T-helper 17 cell (primary cell): ENCODE results near the gene TRIL. TPM values are rescaled to one million over a fixed set of nuclear protein-coding genes. Genes with fewer than 3 reads are reported as not detected.
A peak's percentile ranks its signal among the peaks of the same experiment; 100 is the strongest.

ENCODE experiments used
- ATAC-seq: fragments of 150-1000 bp; cut with Tn5 transposase; 2 replicates; pipeline ENCODE4 v1.10.0; 2021; ENCODE audit warnings: mild to moderate bottlenecking, moderate library complexity
- DNase-seq, 3 donors: peaks; one replicate each; pipeline versions ENCODE4 v3.0.0 to v3.0.0-alpha.2; 2020 to 2021
- H3K9me3 ChIP-seq: one replicate; pipeline ENCODE4 v1.7.0; 2013; ENCODE audit warnings: low read length, mild to moderate bottlenecking; ENCODE audit not compliant: control insufficient read depth, poor library complexity, severe bottlenecking
- H3K27ac Mint-ChIP-seq: one replicate; pipeline ENCODE4 v1.8.0; 2022; ENCODE audit warnings: mild to moderate bottlenecking, moderate library complexity, mixed read lengths
- H3K27me3 Mint-ChIP-seq: one replicate; pipeline ENCODE4 v1.8.0; 2022; ENCODE audit warnings: mixed read lengths
- H3K36me3 Mint-ChIP-seq: one replicate; pipeline ENCODE4 v1.8.0; 2022; ENCODE audit warnings: low read depth, mixed read lengths
- H3K4me1 Mint-ChIP-seq: one replicate; pipeline ENCODE4 v1.8.0; 2022; ENCODE audit warnings: mild to moderate bottlenecking, mixed read lengths
- H3K4me3 Mint-ChIP-seq: one replicate; pipeline ENCODE4 v1.8.0; 2022; ENCODE audit warnings: mild to moderate bottlenecking, moderate library complexity, mixed read lengths
- total RNA-seq, 4 donors: library from RNA in 2 of 4; stranded (reverse) in 2 of 4; gene quantifications; one replicate each; pipeline ENCODE4 v1.2.3 and lab custom pipeline; 2022 to 2026

TRIL gene
- total RNA-seq, 2 donors from 2014 or later = not detected

- Mint-ChIP-seq H3K4me1 (no peaks in the 10 kb centered on the region), H3K27me3 (no peaks in the 10 kb centered on the region), H3K4me3 (no peak overlapping the region), H3K27ac (no peak overlapping the region), H3K36me3 (no peaks in the 10 kb centered on the region)
- ATAC-seq (no peak), DNase-seq (no peak)
- no peaks in the 10 kb centered on the region for H3K9me3 ChIP-seq
Observed at GRCh38 chr7:28973591-28973990, 15.5 kb upstream of the TRIL start.

- Mint-ChIP-seq H3K4me3 (no peak overlapping the region), H3K36me3 (peaks cover 2% of the 10 kb centered on the region), H3K4me1 (no peaks in the 10 kb centered on the region), H3K27me3 (peaks cover 31% of the 10 kb centered on the region), H3K27ac (no peak overlapping the region)
- DNase-seq (no peak), ATAC-seq (no peak)
- no peaks in the 10 kb centered on the region for H3K9me3 ChIP-seq
Observed at GRCh38 chr7:28964056-28964455, 5.9 kb upstream of the TRIL start.

DNA sequence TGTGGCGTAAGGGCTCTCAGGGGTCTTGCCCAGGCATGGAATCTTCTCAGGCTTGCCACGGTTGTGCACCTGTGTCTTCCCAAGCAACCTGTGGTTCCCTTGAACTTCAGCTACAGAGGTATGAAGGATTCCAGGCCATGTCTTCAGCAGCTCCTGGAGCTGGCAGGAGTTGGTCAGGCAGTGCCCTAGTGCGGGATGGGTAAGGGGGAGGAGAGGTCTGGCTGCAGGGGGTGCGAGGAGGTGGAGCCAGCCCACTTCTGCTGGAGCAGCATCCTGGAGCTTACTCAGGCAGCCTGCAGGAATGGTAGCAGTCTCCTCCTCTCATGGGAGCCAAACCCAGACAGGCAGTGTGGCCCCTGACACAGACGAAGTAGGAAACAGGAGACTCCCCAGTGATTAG lies 3.8 kb upstream of the TRIL start:
- peaks cover 47% of the 10 kb centered on the region for H3K27me3 Mint-ChIP-seq
- H3K4me3 Mint-ChIP-seq = no peak overlapping the region
- DNase-seq (no peak), ATAC-seq (no peak)
- no peak overlapping the region for H3K27ac Mint-ChIP-seq
- H3K4me1 Mint-ChIP-seq = peaks cover 5% of the 10 kb centered on the region
- H3K36me3 Mint-ChIP-seq = peaks cover 4% of the 10 kb centered on the region
- no peaks in the 10 kb centered on the region for H3K9me3 ChIP-seq

DNA sequence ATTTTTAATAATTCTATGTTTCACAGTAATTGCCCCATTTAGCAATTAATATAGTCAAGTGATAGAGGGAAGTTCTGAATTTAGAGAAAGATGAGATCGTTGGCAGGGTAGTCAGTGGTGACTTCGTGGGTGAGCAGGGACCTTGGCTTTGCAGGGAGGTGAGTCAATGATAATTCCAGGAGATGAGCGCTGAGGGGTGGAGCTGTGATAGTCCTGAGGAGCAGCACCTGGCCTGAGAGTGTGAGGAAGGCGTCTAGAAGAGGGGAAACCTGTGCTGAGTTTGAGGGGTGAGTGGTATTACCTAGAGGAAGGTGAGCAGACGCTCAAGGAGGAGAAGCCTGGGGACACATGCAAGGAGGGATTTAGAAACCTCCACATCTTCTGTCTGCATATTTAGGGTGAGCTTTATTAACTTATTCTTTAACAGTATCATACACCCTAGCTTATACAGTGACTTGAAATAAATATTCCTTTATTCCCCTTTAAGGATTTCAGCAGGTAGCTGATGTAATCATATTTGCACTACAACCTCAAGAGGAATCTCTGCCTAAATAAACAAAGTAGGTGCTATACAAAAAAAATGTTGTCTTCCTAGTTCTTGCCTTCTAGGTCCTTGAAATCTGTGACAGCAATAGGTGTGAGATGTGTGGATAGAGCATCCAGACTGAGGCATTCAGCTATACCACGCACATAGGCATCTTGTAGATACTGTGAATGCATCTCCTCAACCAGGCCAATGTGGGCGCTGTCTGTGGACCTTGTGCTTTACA lies 2.1 kb upstream of the TRIL start:
- Mint-ChIP-seq H3K27ac (no peak overlapping the region), H3K36me3 (peaks cover 4% of the 10 kb centered on the region), H3K4me1 (peaks cover 5% of the 10 kb centered on the region), H3K4me3 (no peak overlapping the region), H3K27me3 (peaks cover 52% of the 10 kb centered on the region)
- no peak for ATAC-seq
- no peak for DNase-seq
- no peaks in the 10 kb centered on the region for H3K9me3 ChIP-seq

- Mint-ChIP-seq H3K27ac (no peak overlapping the region), H3K4me3 (no peak overlapping the region), H3K27me3 (peaks cover 63% of the 10 kb centered on the region), H3K4me1 (peaks cover 5% of the 10 kb centered on the region), H3K36me3 (peaks cover 4% of the 10 kb centered on the region)
- no peak for ATAC-seq
- no peaks in the 10 kb centered on the region for H3K9me3 ChIP-seq
- no peak for DNase-seq
Observed at GRCh38 chr7:28958980-28959347, 834 bp upstream of the TRIL start.

DNA sequence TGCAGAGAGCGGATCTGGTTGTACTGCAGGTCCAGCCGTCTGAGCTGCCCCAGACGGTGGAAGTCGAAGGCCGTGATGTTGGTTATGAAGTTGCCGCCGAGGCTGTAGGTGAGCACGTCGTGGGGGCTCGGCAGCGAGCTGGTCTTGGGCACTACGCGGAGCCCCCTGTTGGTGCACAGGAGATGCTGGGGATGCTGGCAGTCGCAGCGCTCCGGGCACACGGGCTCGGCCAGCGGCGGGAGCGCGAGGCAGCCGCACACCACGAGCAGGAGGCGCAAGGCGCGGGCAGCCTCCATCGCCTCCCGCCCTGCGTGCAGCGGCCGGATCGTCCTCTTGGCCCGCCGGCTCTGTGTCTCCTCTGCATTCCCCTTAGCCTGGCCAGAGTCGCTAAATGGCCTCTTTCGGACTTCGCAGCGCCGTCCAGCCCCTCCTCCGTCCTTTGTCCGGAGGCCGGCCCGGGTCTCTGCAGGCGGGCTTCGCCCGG lies 337 bp downstream of the TRIL start:
- ATAC-seq = no peak
- no peak for DNase-seq
- Mint-ChIP-seq H3K4me1 (peaks cover 5% of the 10 kb centered on the region), H3K4me3 (no peak overlapping the region), H3K27me3 (peaks cover 74% of the 10 kb centered on the region), H3K36me3 (peaks cover 4% of the 10 kb centered on the region), H3K27ac (no peak overlapping the region)
- H3K9me3 ChIP-seq = no peaks in the 10 kb centered on the region

DNA sequence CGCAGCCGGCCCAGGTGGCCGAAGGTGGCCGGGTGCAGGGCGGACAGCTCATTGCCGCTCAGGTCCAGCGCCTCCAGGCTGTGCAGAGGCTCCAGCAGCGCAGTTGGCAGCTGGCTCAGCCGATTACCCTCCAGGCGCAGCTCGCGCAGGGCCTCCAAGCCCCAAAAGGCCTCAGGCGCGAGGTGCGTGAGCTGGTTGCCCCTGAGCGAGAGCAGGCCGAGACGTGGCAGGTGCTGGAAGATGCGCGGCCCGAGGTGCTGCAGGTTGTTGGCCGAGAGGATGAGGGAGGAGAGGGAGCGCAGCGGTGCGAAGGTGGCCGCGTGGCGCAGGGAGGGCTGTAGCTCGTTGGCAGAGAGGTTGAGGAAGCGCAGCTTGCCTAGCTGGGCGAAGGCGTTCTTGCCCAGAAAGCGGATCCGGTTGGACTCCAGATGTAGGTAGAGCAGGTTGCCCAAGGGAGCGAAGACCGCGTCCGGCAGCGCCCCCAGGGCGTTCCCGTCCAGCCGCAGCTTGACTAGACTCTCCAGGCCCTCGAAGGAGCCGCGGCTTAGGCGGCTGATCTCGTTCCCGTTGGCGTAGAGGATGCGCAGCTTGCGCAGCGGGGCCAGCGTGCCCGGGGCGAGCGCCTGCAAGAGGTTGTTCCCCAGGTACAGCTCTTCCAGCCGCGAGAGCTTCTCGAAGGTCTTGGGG lies 923 bp downstream of the TRIL start:
- no peak overlapping the region for H3K4me3 Mint-ChIP-seq
- peaks cover 5% of the 10 kb centered on the region for H3K4me1 Mint-ChIP-seq
- peaks cover 80% of the 10 kb centered on the region for H3K27me3 Mint-ChIP-seq
- DNase-seq (no peak), ATAC-seq (no peak)
- H3K36me3 Mint-ChIP-seq = peaks cover 4% of the 10 kb centered on the region
- H3K27ac Mint-ChIP-seq = no peak overlapping the region
- H3K9me3 ChIP-seq = no peaks in the 10 kb centered on the region

DNA sequence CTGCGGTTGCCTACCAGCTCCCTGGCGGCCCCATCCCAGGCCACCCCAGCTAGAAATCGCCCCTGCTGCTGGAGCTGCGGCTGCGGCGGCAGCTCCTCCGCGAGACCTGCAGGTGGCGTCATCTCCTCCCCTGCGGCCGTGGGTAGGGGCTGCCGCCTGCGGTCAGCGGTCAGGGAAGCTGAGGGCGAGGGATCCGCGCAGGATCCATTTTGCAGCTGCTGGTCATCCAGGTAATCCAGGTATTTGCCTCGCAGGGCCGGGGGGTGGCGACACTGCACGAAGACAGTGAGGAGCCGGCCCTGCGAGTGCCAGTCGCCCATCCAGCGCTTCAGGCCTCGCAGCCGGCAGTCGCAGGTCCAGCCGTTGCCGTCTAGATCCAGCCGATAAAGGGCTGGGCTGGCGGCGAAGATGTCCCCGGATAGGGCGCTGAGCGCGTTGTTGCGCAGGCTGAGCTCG lies 1.5 kb downstream of the TRIL start:
- no peaks in the 10 kb centered on the region for H3K9me3 ChIP-seq
- Mint-ChIP-seq H3K36me3 (peaks cover 4% of the 10 kb centered on the region), H3K4me1 (peaks cover 5% of the 10 kb centered on the region), H3K27me3 (peaks cover 79% of the 10 kb centered on the region), H3K4me3 (no peak overlapping the region), H3K27ac (no peak overlapping the region)
- DNase-seq (no peak), ATAC-seq (no peak)

DNA sequence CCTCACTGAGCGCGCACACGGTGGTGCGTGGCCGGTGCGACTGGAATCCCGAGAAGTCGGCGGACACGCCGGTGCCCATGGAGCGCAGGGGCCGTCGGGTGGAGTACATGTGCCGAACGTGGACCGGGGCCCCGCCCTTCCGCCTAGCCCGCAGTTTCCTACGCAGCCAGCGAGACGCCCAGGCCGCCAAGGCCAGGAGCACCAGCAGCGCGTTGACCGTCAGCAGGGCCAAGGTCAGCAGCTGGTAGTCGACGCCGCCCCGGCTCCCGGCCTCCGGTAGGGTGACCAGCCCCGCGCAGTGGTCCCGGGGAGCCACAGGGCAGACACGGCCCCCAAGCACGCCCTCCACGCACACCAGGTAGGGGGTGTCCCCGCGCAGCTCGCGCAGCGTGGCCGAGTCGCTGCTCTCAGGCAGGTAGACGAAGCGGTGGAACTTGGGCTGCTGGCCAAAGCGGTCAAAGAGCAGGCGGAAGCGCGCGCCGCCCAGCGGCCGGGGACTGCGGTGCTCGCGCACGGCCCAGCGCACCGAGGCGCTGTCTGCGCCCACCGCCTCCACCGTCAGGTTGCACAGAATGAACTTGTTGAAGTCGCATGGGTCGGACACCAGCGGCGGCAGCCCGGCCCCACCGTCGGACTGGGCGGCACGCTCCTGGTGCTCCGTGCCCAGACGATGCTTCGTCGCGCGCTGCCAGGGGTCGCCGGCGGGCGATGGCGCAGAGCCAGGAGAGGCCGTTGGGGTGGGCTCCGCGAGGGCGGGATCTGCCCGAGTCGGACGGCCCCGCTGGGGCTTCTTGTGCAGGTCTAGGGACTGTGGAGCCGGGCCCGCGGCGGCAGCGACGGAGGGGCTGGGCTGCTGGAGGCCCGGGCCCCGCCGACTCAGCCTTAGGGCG lies 2.2 kb downstream of the TRIL start:
- Mint-ChIP-seq H3K4me3 (no peak overlapping the region), H3K27me3 (peaks cover 78% of the 10 kb centered on the region), H3K4me1 (peaks cover 5% of the 10 kb centered on the region), H3K36me3 (peaks cover 4% of the 10 kb centered on the region), H3K27ac (no peak overlapping the region)
- ATAC-seq (peak; percentile 21), DNase-seq (no peak)
- H3K9me3 ChIP-seq = no peaks in the 10 kb centered on the region

DNA sequence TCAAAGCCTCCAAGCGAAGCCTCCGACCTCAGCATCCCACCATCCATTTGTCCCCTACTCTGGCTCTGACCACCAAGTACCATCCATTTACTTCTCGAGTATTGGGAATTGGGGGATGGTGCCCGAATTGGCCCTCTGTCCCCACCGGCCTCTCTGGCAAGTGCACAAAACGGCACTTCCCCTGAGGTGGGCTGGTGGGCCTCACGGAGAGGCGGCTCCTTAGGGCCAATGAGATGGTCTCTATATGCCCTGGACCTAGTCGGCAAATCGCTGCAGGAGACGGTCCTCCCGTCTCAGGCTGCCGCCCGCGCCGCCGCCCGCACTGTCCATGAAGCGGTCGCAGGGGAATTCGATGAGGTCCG lies 2.8 kb downstream of the TRIL start:
- H3K9me3 ChIP-seq = no peaks in the 10 kb centered on the region
- Mint-ChIP-seq H3K36me3 (peaks cover 4% of the 10 kb centered on the region), H3K27me3 (peaks cover 77% of the 10 kb centered on the region), H3K4me3 (no peak overlapping the region), H3K4me1 (peaks cover 5% of the 10 kb centered on the region), H3K27ac (no peak overlapping the region)
- no peak for ATAC-seq
- DNase-seq = no peak

- H3K4me3 Mint-ChIP-seq = no peak overlapping the region
- no peaks in the 10 kb centered on the region for H3K9me3 ChIP-seq
- H3K4me1 Mint-ChIP-seq = peaks cover 5% of the 10 kb centered on the region
- peaks cover 4% of the 10 kb centered on the region for H3K36me3 Mint-ChIP-seq
- H3K27me3 Mint-ChIP-seq = peaks cover 77% of the 10 kb centered on the region
- DNase-seq (no peak), ATAC-seq (no peak)
- no peak overlapping the region for H3K27ac Mint-ChIP-seq
Observed at GRCh38 chr7:28954946-28955345, 3.2 kb downstream of the TRIL start.

- H3K36me3 Mint-ChIP-seq = peaks cover 4% of the 10 kb centered on the region
- no peak overlapping the region for H3K4me3 Mint-ChIP-seq
- ATAC-seq = no peak
- no peak for DNase-seq
- H3K27ac Mint-ChIP-seq = no peak overlapping the region
- H3K27me3 Mint-ChIP-seq = peaks cover 75% of the 10 kb centered on the region
- H3K9me3 ChIP-seq = no peaks in the 10 kb centered on the region
- H3K4me1 Mint-ChIP-seq = peaks cover 5% of the 10 kb centered on the region
Observed at GRCh38 chr7:28954471-28954870, 3.7 kb downstream of the TRIL start.

- no peak for ATAC-seq
- no peak for DNase-seq
- no peak overlapping the region for H3K4me3 Mint-ChIP-seq
- peaks cover 5% of the 10 kb centered on the region for H3K4me1 Mint-ChIP-seq
- peaks cover 4% of the 10 kb centered on the region for H3K36me3 Mint-ChIP-seq
- no peak overlapping the region for H3K27ac Mint-ChIP-seq
- H3K9me3 ChIP-seq = no peaks in the 10 kb centered on the region
- peaks cover 67% of the 10 kb centered on the region for H3K27me3 Mint-ChIP-seq
Observed at GRCh38 chr7:28953633-28954032, 4.5 kb downstream of the TRIL start.
